GM12878 (cell line): ENCODE measurements around the gene HINFP. TPM values are rescaled to one million over a fixed set of nuclear protein-coding genes. Genes with fewer than 3 reads are reported as not detected.

Experiments
- ATAC-seq: fragments of 200-7000 bp; cut with Tn5 transposase; 3 replicates; pipeline ENCODE4 v1.9.1; 2020; ENCODE audit warnings: mild to moderate bottlenecking, moderate library complexity
- BruUV-seq: library from RNA; stranded (reverse); fragments of 400-500 nt; replicated peaks from 2 replicates; lab custom pipeline; 2021; lab: Mats Ljungman, UMichigan
- CTCF ChIA-PET: fragments of 300-600 bp; sonication (Branson Sonifier 250); formaldehyde crosslinking; extraction: SDS; loops from one replicate; lab custom pipeline; 2021; ENCODE audit warnings: inconsistent platforms; lab: Yijun Ruan, JAX
- POLR2A ChIA-PET: fragments of 350-600 bp; formaldehyde crosslinking; extraction: SDS; loops from one replicate; lab custom pipeline; 2021; ENCODE audit warnings: inconsistent platforms; lab: Charles Lee
- RAD21 ChIA-PET: fragments of 300-600 bp; sonication (Branson Sonifier 250); formaldehyde crosslinking; loops from one replicate; lab custom pipeline; 2023; ENCODE audit warnings: antibody characterized with exemption; ENCODE audit not compliant: unreplicated experiment; lab: Charles Lee
- SMC1A ChIA-PET: fragments of 300-600 bp; sonication (Branson Sonifier 250); formaldehyde crosslinking; loops from one replicate; lab custom pipeline; 2023; ENCODE audit not compliant: unreplicated experiment, uncharacterized antibody; lab: Charles Lee
- DNase-seq: peaks from one replicate; pipeline ENCODE4 v3.0.0-alpha.2; 2011; ENCODE audit warnings: low read depth, low spot score
- FAIRE-seq: peaks from 3 replicates; lab custom pipeline; 2011; peaks lifted over from hg19 to GRCh38; lab: Jason Lieb, UNC
- H2AFZ ChIP-seq: 2 replicates; pipeline ENCODE4 v1.6.0; 2011; ENCODE audit warnings: low read depth, low read length, control low read depth; ENCODE audit not compliant: control insufficient read depth
- H3K27ac ChIP-seq: 2 replicates; pipeline ENCODE4 v1.5.1; 2011; ENCODE audit warnings: control low read depth; ENCODE audit not compliant: control insufficient read depth, insufficient read depth
- H3K27me3 ChIP-seq, 2 experiments: replicated peaks in 1 of 2; 2 replicates each; pipeline versions ENCODE4 v1.6.0 to v1.6.1; 2011; ENCODE audit warnings: low read length in 1 of 2; ENCODE audit not compliant: control insufficient read depth in 2 of 2, insufficient read depth in 2 of 2
- H3K36me3 ChIP-seq, 2 experiments: 2 replicates each; pipeline ENCODE4 v1.5.1; 2011; ENCODE audit warnings: low read length in 1 of 2; ENCODE audit not compliant: control insufficient read depth in 2 of 2, insufficient read depth in 2 of 2
- H3K4me1 ChIP-seq: 2 replicates; pipeline ENCODE4 v1.6.1; 2011; ENCODE audit warnings: mild to moderate bottlenecking, low read length, moderate library complexity, mixed read lengths; ENCODE audit not compliant: control insufficient read depth, insufficient read depth
- H3K4me2 ChIP-seq: 2 replicates; pipeline ENCODE4 v1.6.0; 2011; ENCODE audit warnings: control low read depth; ENCODE audit not compliant: control insufficient read depth, insufficient read depth
- H3K4me3 ChIP-seq: fragments of 200-600 bp; sonication (generic); 2 replicates; pipeline ENCODE4 v1.5.1; 2016
- H3K79me2 ChIP-seq: 2 replicates; pipeline ENCODE4 v1.6.0; 2011; ENCODE audit warnings: low read length; ENCODE audit not compliant: control insufficient read depth, insufficient read depth
- H3K9ac ChIP-seq: 2 replicates; pipeline ENCODE4 v1.8.0; 2011; ENCODE audit warnings: low read length, control low read depth, mixed read lengths; ENCODE audit not compliant: control insufficient read depth, insufficient read depth
- H3K9me3 ChIP-seq: replicated peaks from 3 replicates; pipeline ENCODE4 v1.5.1; 2011; ENCODE audit warnings: mild to moderate bottlenecking, low read length; ENCODE audit not compliant: control insufficient read depth, insufficient read depth
- H4K20me1 ChIP-seq: 2 replicates; pipeline ENCODE4 v1.6.0; 2011; ENCODE audit not compliant: control insufficient read depth, insufficient read depth
- BRCA1 ChIP-seq: IDR thresholded peaks from 2 replicates; pipeline ENCODE4 v1.6.1; 2011; ENCODE audit warnings: low read depth, low read length, improper control_type of control experiment
- CEBPB ChIP-seq, 2 experiments: fragments of 150-350 bp in 1 of 2; IDR thresholded peaks; 2 replicates each; pipeline ENCODE4 v1.6.1; 2012 to 2014; ENCODE audit warnings: low read depth in 2 of 2, low read length in 2 of 2, borderline replicate concordance in 1 of 2, inconsistent platforms in 1 of 2
- CREM ChIP-seq: IDR thresholded peaks from 2 replicates; pipeline ENCODE4 v1.6.1; 2014; ENCODE audit warnings: antibody characterized with exemption, low read depth
- POU2F2 ChIP-seq: IDR thresholded peaks from 3 replicates; pipeline ENCODE4 v1.6.1; 2011; ENCODE audit warnings: low read depth, mild to moderate bottlenecking, low read length, borderline replicate concordance
- RAD21 ChIP-seq: IDR thresholded peaks from 2 replicates; pipeline ENCODE4 v1.6.1; 2011; ENCODE audit warnings: mild to moderate bottlenecking, low read depth, low read length, moderate library complexity; ENCODE audit not compliant: insufficient read depth
- REST ChIP-seq: IDR thresholded peaks from 2 replicates; pipeline ENCODE4 v1.6.1; 2012; ENCODE audit warnings: mild to moderate bottlenecking, low read depth, low read length
- SREBF2 ChIP-seq: IDR thresholded peaks from 2 replicates; pipeline ENCODE4 v1.6.1; 2012; ENCODE audit warnings: mild to moderate bottlenecking, low read length
- YY1 ChIP-seq: IDR thresholded peaks from 2 replicates; pipeline ENCODE4 v1.6.1; 2011; ENCODE audit warnings: low read depth, mild to moderate bottlenecking, low read length
- WGBS: methylation state at CpG from one replicate; pipeline ENCODE4 v1.1.6; 2016; ENCODE audit warnings: low lambda C conversion rate; ENCODE audit not compliant: insufficient replicate concordance, insufficient coverage; ENCODE audit errors: missing lambda C conversion rate; 5-methylcytosine and 5-hydroxymethylcytosine counted together
- in situ Hi-C: fragments of 300-500 bp; cut with MboI; formaldehyde crosslinking; loops from 9 replicates; pipeline ENCODE4 v1.14.3; 2018; ENCODE audit warnings: mixed read lengths
- intact Hi-C: fragments of 100-400 bp; cut with micrococcal nuclease; formaldehyde crosslinking; loops from one replicate; pipeline ENCODE4 v1.14.2; 2022; ENCODE audit not compliant: unreplicated experiment
- polyA plus RNA-seq, 11 experiments: library from polyadenylated mRNA; depleted of rRNA in 4 of 11; unstranded in 6 of 11; stranded (reverse) in 5 of 11; fragments of >200 nt; fragmentation: Nextera tagmentation in 4 of 11; fragmentation: Illumina TruSeq in 1 of 11; extraction: Ambion mirVana in 4 of 11; extraction: Trizol in 1 of 11; gene quantifications; 1 replicate in 1 of 11; 2 replicates in 10 of 11; pipeline versions ENCODE4 v1.2.1 to v1.2.3, GENCODE V29; 2011 to 2016; ENCODE audit warnings: inconsistent platforms in 2 of 11, missing spikeins in 2 of 11, low read depth in 1 of 11
- total RNA-seq, 4 experiments: library from RNA; depleted of rRNA in 3 of 4; stranded (reverse); fragments of >200 nt in 3 of 4; fragmentation: Illumina TruSeq in 1 of 4; extraction: Trizol in 1 of 4; gene quantifications; 2 replicates each; pipeline versions ENCODE4 v1.2.1 to v1.2.3, GENCODE V29; 2013 to 2021

Gene HINFP
- total and polyA plus RNA-seq, 10 of the 15 experiments (the other 5 are each of a cell fraction or from before 2014, with no cell fraction given): 13.1 to 26.3 (median 18.6) TPM

GRCh38 chr11:119179342-119179741 lies 58.0 kb downstream of the HINFP start:
- FAIRE-seq: no peak
- Histone ChIP-seq H3K4me3 (no peak overlapping the region), H3K36me3 (peaks cover 0 to 2% of the 10 kb centered on the region in 2 experiments; a peak in 2 of 4 replicates), H3K79me2 (no peaks in the 10 kb centered on the region), H3K27ac (no peak overlapping the region), H3K27me3 (no peaks in the 10 kb centered on the region; a peak in 1 of 4 replicates), H4K20me1 (no peaks in the 10 kb centered on the region), H2AFZ (no peak overlapping the region), H3K4me1 (no peaks in the 10 kb centered on the region), H3K4me2 (no peak overlapping the region), H3K9me3 (no peaks in the 10 kb centered on the region), H3K9ac (no peak overlapping the region)
- TF ChIP-seq SREBF2 (no peak), CREM (no peak), BRCA1 (no peak), REST (no peak), CEBPB (IDR thresholded peaks at IDR 0.05; ENCODE audit: borderline replicate concordance in 1 of 2, low read depth in 2 of 2, low read length in 2 of 2) (no peak), POU2F2 (no peak), RAD21 (no peak), YY1 (no peak)
- intact Hi-C loops (no loop called here), in situ Hi-C loops (no loop called here)
- RAD21 ChIA-PET: no interaction called here
- BruUV-seq: no TSS peak
- no peak for DNase-seq
- CTCF ChIA-PET: interaction anchor here (0.6 to 1.0 kb wide), 2 partner anchors 17 to 1105 kb away, joined by 3 to 4 read pairs; no protein-coding TSS in a partner anchor
- ATAC-seq: no peak
- WGBS: 84% methylated on average over 6 of the region's 6 CpGs
- SMC1A ChIA-PET: interaction anchor here (1.7 kb wide), 1 partner anchor 17 kb away, joined by 3 read pairs; no protein-coding TSS in a partner anchor
- POLR2A ChIA-PET: no interaction called here
